Mesothelial cell of epicardium (in vitro differentiated cells): ENCODE data around the gene SLC38A1. TPM values are rescaled to one million over a fixed set of nuclear protein-coding genes. Genes with fewer than 3 reads are reported as not detected.

Source experiments
- DNase-seq, 2 experiments: peaks; one replicate each; pipeline ENCODE4 v3.0.0; 2021; ENCODE audit warnings: low spot score in 2 of 2; ENCODE audit not compliant: unreplicated experiment in 2 of 2
- H3K27ac Mint-ChIP-seq: 2 replicates; pipeline ENCODE4 v1.8.0; 2021; ENCODE audit warnings: mixed read lengths
- H3K27me3 Mint-ChIP-seq: 2 replicates; pipeline ENCODE4 v1.8.0; 2021; ENCODE audit warnings: low read depth, mixed read lengths
- H3K36me3 Mint-ChIP-seq: 2 replicates; pipeline ENCODE4 v1.8.0; 2021; ENCODE audit warnings: mixed read lengths
- H3K4me1 Mint-ChIP-seq: 2 replicates; pipeline ENCODE4 v1.8.0; 2021; ENCODE audit warnings: mixed read lengths
- H3K4me3 Mint-ChIP-seq: 2 replicates; pipeline ENCODE4 v1.8.0; 2021; ENCODE audit warnings: mild to moderate bottlenecking, moderate library complexity, mixed read lengths
- H3K9me3 Mint-ChIP-seq: 2 replicates; pipeline ENCODE4 v1.8.0; 2021; ENCODE audit warnings: mixed read lengths
- total RNA-seq: library from RNA; stranded (reverse); gene quantifications from 3 replicates; pipeline ENCODE4 v1.2.1, GENCODE V29; 2021
- TF ChIP-seq, protein P1 (sequence below): fragments of 200-600 bp; sonication (generic); IDR thresholded peaks from one replicate; pipeline ENCODE4 v1.5.0; 2021; ENCODE audit warnings: antibody characterized with exemption; ENCODE audit not compliant: unreplicated experiment

Gene SLC38A1
- total RNA-seq, 1 donor from 2014 or later, result 114 TPM

DNA sequence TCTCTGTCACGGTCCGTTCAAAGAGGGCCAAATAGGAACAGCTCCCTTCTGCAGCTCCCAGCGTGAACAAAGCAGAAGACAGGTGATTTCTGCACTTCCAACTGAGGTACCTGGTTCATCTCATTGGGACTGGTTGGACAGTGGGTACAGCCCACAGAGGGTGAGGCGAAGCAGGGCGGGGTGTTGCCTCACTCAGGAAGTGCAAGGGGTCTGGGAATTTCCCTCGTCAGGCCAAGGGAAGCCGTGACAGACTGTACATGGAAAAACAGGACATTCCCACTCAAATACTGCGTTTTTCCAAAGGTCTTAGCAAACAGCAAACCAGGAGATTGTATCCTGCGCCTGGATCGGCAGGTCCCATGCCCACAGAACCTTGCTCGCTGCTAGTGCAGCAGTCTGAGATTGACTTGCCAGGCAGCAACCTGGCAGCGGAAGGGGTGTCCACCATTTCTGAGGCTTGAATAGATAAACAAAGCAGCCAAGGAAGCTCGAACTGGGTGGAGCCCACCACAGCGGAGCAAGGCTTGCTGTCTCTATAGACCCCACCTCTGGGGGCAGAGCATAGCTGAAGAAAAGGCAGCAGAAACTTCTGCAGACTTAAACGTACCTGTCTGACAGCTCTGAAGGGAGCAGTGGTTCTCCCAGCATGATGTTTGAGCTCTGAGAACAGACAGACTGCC lies 22.7 kb downstream of the SLC38A1 start:
- Mint-ChIP-seq H3K27me3 (no peaks in the 10 kb centered on the region), H3K36me3 (peaks cover 84% of the 10 kb centered on the region), H3K9me3 (peaks cover 54% of the 10 kb centered on the region), H3K4me1 (no peaks in the 10 kb centered on the region), H3K27ac (no peak overlapping the region), H3K4me3 (no peak overlapping the region)
- no peak for DNase-seq
- TF ChIP-seq, protein P1, sequence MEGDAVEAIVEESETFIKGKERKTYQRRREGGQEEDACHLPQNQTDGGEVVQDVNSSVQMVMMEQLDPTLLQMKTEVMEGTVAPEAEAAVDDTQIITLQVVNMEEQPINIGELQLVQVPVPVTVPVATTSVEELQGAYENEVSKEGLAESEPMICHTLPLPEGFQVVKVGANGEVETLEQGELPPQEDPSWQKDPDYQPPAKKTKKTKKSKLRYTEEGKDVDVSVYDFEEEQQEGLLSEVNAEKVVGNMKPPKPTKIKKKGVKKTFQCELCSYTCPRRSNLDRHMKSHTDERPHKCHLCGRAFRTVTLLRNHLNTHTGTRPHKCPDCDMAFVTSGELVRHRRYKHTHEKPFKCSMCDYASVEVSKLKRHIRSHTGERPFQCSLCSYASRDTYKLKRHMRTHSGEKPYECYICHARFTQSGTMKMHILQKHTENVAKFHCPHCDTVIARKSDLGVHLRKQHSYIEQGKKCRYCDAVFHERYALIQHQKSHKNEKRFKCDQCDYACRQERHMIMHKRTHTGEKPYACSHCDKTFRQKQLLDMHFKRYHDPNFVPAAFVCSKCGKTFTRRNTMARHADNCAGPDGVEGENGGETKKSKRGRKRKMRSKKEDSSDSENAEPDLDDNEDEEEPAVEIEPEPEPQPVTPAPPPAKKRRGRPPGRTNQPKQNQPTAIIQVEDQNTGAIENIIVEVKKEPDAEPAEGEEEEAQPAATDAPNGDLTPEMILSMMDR, result no peak

GRCh38 chr12:46244997-46245396 lies 23.8 kb downstream of the SLC38A1 start:
- H3K9me3 Mint-ChIP-seq, result peaks cover 44% of the 10 kb centered on the region
- H3K4me1 Mint-ChIP-seq, result no peaks in the 10 kb centered on the region
- no peak overlapping the region for H3K27ac Mint-ChIP-seq
- TF ChIP-seq, protein P1, result no peak
- H3K36me3 Mint-ChIP-seq, result peaks cover 83% of the 10 kb centered on the region
- no peaks in the 10 kb centered on the region for H3K27me3 Mint-ChIP-seq
- no peak for DNase-seq
- H3K4me3 Mint-ChIP-seq, result no peak overlapping the region

GRCh38 chr12:46244273-46244915 lies 24.4 kb downstream of the SLC38A1 start:
- H3K9me3 Mint-ChIP-seq, result peaks cover 42% of the 10 kb centered on the region
- no peak overlapping the region for H3K4me3 Mint-ChIP-seq
- DNase-seq, result no peak
- H3K4me1 Mint-ChIP-seq, result no peaks in the 10 kb centered on the region
- H3K27ac Mint-ChIP-seq, result no peak overlapping the region
- TF ChIP-seq, protein P1, result no peak
- no peaks in the 10 kb centered on the region for H3K27me3 Mint-ChIP-seq
- H3K36me3 Mint-ChIP-seq, result peaks cover 79% of the 10 kb centered on the region

GRCh38 chr12:46242569-46242968 lies 26.3 kb downstream of the SLC38A1 start:
- no peak overlapping the region for H3K27ac Mint-ChIP-seq
- no peaks in the 10 kb centered on the region for H3K27me3 Mint-ChIP-seq
- peaks cover 65% of the 10 kb centered on the region for H3K36me3 Mint-ChIP-seq

DNA sequence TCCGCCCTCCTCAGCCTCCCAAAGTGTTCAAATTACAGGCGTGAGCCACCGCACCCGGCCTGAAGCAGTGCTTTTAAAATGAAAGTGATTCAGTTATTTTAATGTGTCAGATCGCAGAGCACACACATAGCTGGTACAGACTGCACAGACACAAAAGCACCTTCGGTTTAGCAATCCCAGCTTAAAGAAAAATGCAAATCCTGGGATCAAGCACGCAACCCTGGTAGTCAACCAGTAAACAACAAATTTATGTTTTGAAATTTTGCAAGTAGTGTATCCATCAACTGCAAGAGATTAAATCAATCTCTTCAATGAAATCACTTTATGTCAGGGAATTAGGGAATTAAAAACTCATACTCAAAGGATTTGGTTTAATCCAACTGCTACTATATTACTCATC lies 28.4 kb downstream of the SLC38A1 start:
- Mint-ChIP-seq H3K36me3 (peaks cover 46% of the 10 kb centered on the region), H3K4me3 (no peak overlapping the region), H3K27me3 (no peaks in the 10 kb centered on the region), H3K27ac (no peak overlapping the region), H3K9me3 (peaks cover 16% of the 10 kb centered on the region), H3K4me1 (no peaks in the 10 kb centered on the region)
- DNase-seq, result no peak
- TF ChIP-seq, protein P1, result no peak

More at GRCh38 chr12:46242569-46242968, 26.3 kb downstream of the SLC38A1 start:
- DNase-seq, result no peak
- no peaks in the 10 kb centered on the region for H3K4me1 Mint-ChIP-seq
- TF ChIP-seq, protein P1, result no peak
- H3K9me3 Mint-ChIP-seq, result peaks cover 28% of the 10 kb centered on the region
- H3K4me3 Mint-ChIP-seq, result no peak overlapping the region
